ENCODE data around the gene SPATA19.

The SPATA19 gene

GRCh38 chr11:133815636-133816035, 29.7 kb downstream of the SPATA19 start:
- DNase-seq: no peak

DNA sequence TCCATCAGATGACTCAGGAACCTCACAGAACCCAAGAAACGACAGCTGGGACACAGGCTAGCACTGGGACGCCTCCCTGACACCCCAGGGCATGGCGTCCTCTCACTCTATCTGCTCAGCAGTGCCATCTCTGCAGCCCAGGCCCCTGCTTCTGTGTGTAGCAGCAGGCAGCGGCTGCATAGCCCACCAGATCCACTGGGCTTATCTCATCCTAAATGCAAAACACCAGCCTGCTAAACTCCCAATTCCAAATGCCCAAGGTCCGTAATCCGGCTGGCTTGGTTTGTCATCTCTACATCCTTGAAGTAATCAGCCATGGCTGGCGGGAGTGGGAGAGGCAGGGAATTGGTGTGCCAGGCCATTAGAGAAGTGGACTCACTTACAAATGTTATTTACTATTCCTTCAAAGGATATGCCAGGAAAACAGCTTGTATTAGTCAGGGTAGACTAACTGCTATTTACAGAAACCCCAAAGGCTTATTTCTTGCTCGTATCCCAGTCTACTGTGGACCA, 30.7 kb downstream of the SPATA19 start:
- no peak for DNase-seq

GRCh38 chr11:133811850-133812685, 33.2 kb downstream of the SPATA19 start:
- DNase-seq: no peak

GRCh38 chr11:133810766-133811165, 34.5 kb downstream of the SPATA19 start:
- DNase-seq: no peak

DNA sequence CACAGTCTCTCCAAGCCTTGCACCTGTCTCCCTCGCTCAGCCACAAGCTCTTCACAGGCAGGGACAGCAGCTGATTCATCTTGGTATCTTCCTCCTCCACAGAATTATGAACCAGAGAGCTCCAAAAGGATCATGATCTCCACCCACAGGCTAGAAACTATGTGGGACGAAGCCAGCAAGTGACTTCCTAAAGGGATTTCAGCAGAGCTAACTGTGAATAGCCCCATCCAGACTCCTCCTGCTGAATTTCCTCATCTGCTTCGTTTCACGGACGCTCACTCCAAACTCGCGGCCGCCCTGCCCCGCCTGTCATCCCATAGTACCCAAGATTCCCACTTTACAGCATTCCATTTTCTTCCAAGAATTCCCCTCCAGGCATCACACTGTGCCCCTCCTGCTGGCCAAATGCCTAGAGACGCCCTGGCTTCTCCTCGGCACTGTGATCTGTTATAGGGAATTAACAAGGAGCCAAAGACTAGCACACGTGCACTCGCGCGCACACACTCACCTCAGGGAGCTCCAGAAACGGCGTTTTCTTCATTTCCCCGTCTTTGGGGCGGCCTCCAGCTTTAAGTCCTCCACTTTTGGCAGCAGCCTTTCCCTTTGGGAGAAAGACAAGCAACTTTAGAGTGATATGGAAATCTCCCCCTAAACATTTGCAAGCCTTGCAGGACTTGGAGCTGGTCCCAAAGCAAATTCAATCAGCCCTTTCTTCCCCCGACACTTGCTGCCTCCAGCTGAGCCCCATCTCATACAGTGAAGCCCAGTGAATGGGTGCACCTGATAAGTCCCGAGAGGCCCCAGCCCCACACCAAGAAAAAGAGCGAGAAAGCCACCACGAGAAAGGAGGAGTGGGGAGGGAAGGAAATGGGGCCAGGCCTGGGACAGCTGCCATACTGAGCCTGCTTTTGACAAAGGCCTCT, 35.5 kb downstream of the SPATA19 start:
- DNase-seq: no peak

DNA sequence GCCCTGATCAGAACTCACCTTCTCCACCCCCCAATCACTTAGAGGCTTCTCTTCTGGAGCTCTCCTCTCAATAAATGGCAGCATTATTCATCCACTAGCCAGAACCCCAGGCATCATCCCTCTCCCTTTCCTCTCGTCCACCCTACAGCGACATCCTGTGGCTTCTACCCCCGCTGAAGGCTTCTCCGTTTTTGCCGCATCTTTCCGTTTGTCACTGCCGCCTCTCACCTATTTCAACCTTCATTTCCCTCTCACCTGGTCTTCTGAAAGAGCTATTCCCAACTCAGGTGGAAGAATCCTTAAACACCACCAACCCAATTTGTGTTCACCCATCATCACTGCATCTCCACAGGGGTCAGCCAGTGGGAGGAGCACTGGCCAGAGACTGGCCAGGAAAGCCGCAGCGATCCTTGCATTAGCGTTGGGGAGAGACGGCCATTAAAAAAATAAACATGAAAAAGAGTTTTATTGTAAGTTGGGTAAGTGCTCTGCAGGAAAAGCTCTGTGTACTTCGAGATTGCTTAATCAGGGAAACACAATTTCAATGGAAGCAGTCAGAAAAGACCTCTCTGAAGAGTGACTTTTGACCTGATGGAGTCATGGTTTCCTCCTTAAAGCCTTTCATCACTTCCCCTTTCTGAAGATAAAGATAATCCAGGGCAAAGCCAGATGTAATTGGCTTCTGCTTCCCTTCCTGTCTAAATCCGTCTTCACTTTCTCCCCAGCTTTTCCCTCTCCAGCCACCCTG, 36.7 kb downstream of the SPATA19 start:
- no peak for DNase-seq

DNA sequence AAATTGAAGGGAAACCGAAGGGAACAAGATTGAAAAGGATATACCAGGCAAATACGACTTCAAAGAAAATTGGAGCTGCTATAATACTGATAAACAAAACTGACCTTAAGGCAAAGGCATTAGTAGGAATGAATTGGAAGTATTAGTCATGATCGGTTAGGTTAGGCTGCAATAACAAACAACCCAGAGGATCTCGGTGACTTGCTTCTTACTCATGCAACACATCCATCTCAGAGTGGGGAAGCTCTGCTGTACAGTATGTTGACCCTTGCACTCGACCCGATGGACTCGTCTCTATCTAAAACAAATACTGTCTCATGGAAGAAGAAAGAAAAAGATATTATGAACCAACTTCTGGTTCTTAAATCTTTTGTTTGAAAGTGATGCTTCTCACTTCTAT, 42.3 kb downstream of the SPATA19 start:
- no peak for DNase-seq

DNA sequence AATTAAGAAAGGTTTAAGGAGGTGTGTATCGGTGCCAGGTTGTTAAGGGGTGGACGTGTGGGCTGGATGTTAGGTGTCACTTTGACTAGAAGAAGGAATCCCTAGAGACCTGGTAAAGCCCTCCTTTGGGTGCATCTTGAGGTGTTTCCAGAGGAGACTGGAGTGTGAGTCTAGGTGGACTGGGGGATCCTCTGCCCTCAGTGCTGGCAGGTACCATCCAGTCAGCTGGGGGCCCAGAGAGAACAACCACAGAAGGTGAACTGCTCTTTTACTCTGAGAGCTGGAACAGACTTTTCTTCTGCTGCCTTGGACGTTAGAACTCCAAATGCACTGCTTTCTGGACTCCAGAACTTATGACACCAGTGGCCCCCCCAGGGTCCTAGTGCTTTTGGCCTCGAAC, 44.0 kb downstream of the SPATA19 start:
- no peak for DNase-seq

GRCh38 chr11:133800666-133801065, 44.6 kb downstream of the SPATA19 start:
- DNase-seq: no peak

DNA sequence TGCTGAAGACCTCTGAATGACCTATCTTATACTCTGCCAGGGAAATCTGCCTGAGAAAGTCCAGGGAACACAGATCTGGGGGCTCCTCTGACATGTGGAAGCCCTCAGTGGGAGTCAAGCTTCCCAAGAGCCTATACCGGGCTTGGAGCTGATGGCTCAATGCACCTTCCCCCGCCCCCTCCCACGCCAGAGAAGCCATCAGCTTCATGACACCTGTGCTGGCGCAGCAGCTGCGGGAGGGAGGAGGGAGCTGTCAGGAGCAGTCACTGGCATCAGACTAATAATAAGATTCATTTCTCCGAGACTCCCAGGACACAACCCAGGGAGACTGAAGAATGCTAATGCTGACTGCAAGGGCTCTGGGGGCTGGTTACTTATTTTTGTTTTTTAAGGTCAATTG, 47.8 kb downstream of the SPATA19 start:
- DNase-seq: no peak

DNA sequence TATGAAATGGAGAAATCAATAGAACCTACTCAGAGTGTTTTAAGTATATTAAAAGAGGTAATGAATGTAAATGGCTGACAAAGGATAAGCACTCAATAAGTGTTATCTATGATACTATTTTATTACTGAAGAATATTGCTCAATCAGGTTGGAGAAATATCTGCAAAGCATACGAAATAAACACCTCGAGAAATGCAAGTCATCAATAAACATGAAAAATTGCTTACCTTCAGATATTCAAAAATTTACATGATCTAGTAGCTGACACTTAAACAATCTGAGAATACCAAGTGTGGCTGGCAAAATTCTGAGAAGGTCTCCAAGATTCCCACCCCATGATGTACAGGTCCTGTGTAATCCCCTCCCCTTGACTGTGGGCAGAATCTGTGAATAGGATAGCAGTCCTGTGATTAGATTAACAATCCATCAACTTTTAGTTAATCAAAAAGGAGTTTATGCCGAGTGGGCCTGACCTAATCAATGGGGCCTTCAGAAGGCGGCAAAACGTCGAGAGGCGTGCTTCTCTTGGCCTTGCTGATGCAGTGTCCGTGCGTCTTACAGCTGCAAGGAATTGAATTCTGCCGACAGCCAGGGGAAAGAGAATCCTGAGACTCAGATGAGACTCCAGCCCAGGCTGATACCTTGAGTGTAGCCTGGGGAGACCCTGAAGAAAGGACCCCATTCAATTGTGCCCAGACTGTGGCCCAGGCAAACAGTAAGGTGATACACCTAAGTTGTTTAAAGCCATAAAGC, 49.1 kb downstream of the SPATA19 start:
- no peak for DNase-seq

- DNase-seq: no peak
Measured at GRCh38 chr11:133795088-133795487, 50.2 kb downstream of the SPATA19 start.

DNA sequence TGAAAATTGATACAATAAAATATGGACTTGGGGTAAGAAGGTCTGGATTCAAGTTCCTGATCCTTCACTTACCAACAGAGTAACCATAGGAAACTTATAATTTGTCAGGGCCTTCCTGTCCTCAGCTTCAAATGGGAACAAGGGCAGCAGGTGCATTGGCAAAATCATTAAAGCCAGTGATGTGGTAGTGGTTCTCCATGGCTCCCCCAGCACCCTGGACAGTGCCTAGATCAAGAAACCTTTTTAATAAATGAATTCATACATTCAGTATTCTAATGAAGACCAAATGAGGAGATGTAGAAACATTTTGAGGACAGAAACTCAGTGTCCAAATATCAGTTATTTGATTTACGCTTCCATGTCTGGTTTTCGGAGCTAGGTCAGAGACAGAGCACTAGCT, 51.1 kb downstream of the SPATA19 start:
- DNase-seq: no peak

GRCh38 chr11:133793271-133794035, 51.9 kb downstream of the SPATA19 start:
- DNase-seq: no peak

GRCh38 chr11:133790995-133791394, 54.3 kb downstream of the SPATA19 start:
- DNase-seq: no peak
